Measurements from ENCODE around the gene ZRSR2.
"Not testable (repeated sequence)": the region's sequence is repeated elsewhere in the genome, so short reads cannot be mapped to it uniquely, and the experiment has no call there.

The ZRSR2 gene

DNA sequence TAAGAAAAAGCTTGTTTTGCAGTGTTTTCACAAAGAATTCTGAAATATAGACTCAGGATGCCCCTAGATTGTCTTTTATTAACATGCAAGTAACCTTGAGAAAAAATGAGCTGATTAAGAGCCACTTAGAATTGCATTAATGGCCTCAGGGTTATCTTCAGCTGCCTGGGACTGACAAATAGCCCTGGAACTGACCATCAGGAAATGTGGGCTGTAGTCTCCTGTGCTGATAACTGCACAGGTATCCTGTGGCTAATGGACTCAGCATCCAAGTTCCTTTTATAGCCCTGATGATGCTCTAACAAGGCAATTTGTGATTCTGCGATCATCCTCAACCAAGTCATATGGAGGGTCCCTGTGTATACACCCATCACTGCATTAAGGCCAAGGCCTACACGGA lies 35.2 kb upstream of the ZRSR2 start:
- no peaks in the 10 kb centered on the region for H3K9me3 ChIP-seq (ENCODE audit: control insufficient read depth, insufficient read depth, low read length)
- no peak overlapping the region for H3K27ac ChIP-seq (ENCODE audit: low read length)
- H3K36me3 ChIP-seq (ENCODE audit: control insufficient read depth, insufficient read depth, low read length): no peaks in the 10 kb centered on the region
- no peak for DNase-seq (ENCODE audit: low read depth, low spot score)
- H3K27me3 ChIP-seq (ENCODE audit: control insufficient read depth, insufficient read depth, low read length): no peaks in the 10 kb centered on the region
- H3K4me3 ChIP-seq (ENCODE audit: low read length): no peak overlapping the region
- no CpG with 5 or more reads among the region's 2 CpGs for WGBS (ENCODE audit: insufficient coverage, insufficient read length)
- 0 out of 2 replicates have a peak, but pooled peaks cover 2% of the 10 kb centered on the region for H3K4me1 ChIP-seq (ENCODE audit: control insufficient read depth, insufficient read depth, low read length)

DNA sequence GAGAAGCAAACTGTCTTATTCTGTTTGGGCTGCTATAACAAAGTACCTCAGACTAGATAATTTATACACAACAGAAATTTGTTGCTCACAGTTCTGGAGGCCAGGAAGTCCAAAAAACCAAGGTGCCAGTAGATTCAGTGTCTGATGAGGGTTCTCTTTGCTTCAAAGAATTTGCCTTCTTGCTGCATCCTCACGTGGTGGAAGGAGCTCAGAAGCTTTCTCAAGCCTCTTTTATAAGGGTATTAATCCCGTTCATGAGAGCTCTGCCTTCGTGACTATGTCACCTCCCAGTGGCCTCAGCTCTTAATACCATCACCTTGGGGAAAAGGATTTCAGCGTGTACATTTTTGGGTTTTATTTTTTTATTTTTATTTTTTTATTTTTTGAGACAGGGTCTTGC lies 32.1 kb upstream of the ZRSR2 start:
- Histone ChIP-seq H3K9me3 (ENCODE audit: control insufficient read depth, insufficient read depth, low read length) (no peaks in the 10 kb centered on the region), H3K4me1 (ENCODE audit: control insufficient read depth, insufficient read depth, low read length) (no peaks in the 10 kb centered on the region), H3K27ac (ENCODE audit: low read length) (no peak overlapping the region), H3K27me3 (ENCODE audit: control insufficient read depth, insufficient read depth, low read length) (no peaks in the 10 kb centered on the region), H3K4me3 (ENCODE audit: low read length) (no peak overlapping the region), H3K36me3 (ENCODE audit: control insufficient read depth, insufficient read depth, low read length) (no peaks in the 10 kb centered on the region)
- no peak for DNase-seq (ENCODE audit: low read depth, low spot score)
- no CpG with 5 or more reads among the region's 4 CpGs for WGBS (ENCODE audit: insufficient coverage, insufficient read length)

DNA sequence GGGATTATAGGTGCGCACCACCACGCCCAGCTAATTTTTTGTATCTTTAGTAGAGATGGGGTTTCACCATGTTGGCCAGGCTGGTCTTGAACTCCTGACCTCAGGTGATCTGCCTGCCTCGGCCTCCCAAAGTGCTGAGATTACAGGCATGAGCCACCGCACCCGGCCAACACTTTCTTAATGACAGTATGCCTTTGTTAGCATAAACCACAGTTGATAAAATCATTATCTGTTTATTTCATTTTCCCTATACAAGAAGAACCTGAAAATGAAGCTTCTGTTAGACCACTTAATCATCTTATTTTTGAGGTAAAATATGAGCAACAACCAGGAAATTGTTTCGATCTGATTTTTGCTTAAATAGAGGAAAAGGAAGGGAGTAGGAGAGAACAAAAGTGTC lies 30.4 kb upstream of the ZRSR2 start:
- not testable (repeated sequence) for DNase-seq (ENCODE audit: low read depth, low spot score); H3K27ac ChIP-seq (ENCODE audit: low read length); H3K36me3 ChIP-seq (ENCODE audit: control insufficient read depth, insufficient read depth, low read length); H3K27me3 ChIP-seq (ENCODE audit: control insufficient read depth, insufficient read depth, low read length); H3K4me1 ChIP-seq (ENCODE audit: control insufficient read depth, insufficient read depth, low read length); H3K9me3 ChIP-seq (ENCODE audit: control insufficient read depth, insufficient read depth, low read length); H3K4me3 ChIP-seq (ENCODE audit: low read length)
- WGBS (ENCODE audit: insufficient coverage, insufficient read length): no CpG with 5 or more reads among the region's 6 CpGs

DNA sequence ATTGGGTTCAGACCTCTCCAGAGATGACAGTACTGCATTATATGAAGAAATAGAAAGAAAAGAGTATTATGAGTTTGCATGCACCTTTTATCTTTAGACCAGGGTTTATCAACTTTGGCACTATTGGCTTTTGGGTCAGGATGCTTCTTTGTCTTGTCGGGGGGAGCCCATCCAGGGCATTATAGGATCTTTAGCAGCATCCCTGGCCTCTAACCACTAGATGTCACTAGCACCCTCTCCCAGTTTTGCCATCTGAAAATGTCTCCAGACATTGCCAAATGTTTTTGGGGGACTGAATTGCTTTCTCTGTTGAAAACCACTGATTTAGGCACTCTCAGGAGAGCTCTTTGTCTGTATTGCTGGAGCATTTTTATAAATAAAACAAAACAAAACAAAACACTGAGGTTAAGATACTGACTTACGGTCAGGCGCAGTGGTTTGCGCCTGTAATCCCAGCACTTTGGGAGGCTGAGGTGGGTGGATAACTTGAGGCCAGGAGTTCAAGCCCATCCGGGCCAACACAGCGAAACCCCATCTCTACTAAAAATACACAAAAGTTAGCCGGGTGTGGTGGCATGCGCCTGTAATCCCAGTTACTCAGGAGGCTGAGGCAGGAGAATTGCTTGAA lies 28.6 kb upstream of the ZRSR2 start:
- Histone ChIP-seq H3K4me1 (ENCODE audit: control insufficient read depth, insufficient read depth, low read length) (no peaks in the 10 kb centered on the region), H3K36me3 (ENCODE audit: control insufficient read depth, insufficient read depth, low read length) (no peaks in the 10 kb centered on the region), H3K9me3 (ENCODE audit: control insufficient read depth, insufficient read depth, low read length) (no peaks in the 10 kb centered on the region), H3K4me3 (ENCODE audit: low read length) (no peak overlapping the region), H3K27ac (ENCODE audit: low read length) (no peak overlapping the region), H3K27me3 (ENCODE audit: control insufficient read depth, insufficient read depth, low read length) (no peaks in the 10 kb centered on the region)
- WGBS (ENCODE audit: insufficient coverage, insufficient read length): no CpG with 5 or more reads among the region's 8 CpGs
- DNase-seq (ENCODE audit: low read depth, low spot score): no peak

DNA sequence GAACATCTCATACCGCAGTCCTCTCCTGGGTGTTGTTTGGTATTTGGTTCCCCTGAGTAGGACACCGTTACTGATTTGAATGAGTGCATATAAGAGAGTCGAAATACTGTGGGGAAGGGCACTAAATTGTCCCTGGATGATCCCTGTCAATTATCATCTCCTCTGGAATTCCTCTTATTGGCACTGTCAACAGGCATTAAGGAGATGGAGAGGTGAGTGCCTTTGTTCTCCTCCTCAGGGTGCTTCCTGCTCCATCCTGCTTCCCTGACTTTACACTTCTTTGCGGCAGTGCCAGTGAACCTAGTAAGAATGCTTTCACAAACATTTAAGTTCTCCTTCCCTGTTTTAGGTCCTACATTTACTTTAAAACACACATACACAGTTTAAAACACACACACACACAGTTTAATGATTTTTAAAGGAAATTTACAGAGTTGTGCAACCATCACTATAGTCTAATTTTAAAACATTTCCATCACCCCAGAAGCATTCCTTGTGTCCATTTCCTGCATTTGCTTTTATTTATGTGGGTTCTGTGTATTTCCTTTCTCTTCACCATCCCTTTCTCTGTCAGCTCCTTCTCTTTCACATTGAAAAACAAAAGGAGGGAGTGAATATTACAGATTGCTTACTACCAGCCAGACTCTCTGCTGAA lies 20.9 kb upstream of the ZRSR2 start:
- DNase-seq (ENCODE audit: low read depth, low spot score): no peak
- no CpG with 5 or more reads among the region's 4 CpGs for WGBS (ENCODE audit: insufficient coverage, insufficient read length)
- H3K36me3 ChIP-seq (ENCODE audit: control insufficient read depth, insufficient read depth, low read length): no peaks in the 10 kb centered on the region
- no peak overlapping the region for H3K4me3 ChIP-seq (ENCODE audit: low read length)
- H3K9me3 ChIP-seq (ENCODE audit: control insufficient read depth, insufficient read depth, low read length): no peaks in the 10 kb centered on the region
- H3K27ac ChIP-seq (ENCODE audit: low read length): no peak overlapping the region
- no peaks in the 10 kb centered on the region for H3K4me1 ChIP-seq (ENCODE audit: control insufficient read depth, insufficient read depth, low read length)
- H3K27me3 ChIP-seq (ENCODE audit: control insufficient read depth, insufficient read depth, low read length): no peaks in the 10 kb centered on the region

DNA sequence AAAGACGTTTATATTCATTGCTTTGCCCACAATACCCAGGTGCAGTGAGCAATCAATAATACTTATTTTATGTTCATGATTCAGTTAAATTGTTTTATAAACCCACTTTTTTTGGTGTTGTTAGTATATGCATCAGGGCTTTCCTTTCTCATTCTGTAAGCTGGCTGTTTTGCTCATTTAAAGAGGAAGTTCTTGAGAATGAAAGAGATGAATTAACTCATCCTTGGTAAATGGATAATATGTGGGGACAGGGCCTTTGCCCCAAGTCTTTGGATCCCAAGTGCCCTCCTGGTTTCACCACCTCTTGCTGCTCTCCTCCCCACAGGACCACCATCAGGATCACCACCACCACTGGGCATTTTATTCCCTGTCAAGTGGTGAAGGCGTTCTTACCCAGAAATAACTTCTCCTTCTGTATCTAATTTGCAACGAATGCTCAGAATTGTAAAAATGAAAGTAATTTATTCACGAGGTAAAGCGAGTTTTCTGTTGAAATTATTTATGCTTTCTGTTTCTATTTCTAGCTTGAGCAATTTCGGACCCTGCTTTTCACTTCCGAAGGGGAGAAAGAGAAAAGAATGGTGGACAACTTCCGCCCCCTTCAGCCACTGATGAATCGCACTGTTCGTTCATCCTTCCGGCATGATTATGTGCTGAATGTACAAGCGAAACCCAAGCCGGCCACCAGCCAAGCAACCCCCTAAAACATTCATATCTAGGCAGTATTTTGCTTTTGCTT lies 8.2 kb upstream of the ZRSR2 start:
- Histone ChIP-seq H3K9me3 (ENCODE audit: control insufficient read depth, insufficient read depth, low read length) (no peaks in the 10 kb centered on the region), H3K27ac (ENCODE audit: low read length) (no peak overlapping the region), H3K4me3 (ENCODE audit: low read length) (no peak overlapping the region), H3K4me1 (ENCODE audit: control insufficient read depth, insufficient read depth, low read length) (no peaks in the 10 kb centered on the region), H3K36me3 (ENCODE audit: control insufficient read depth, insufficient read depth, low read length) (no peaks in the 10 kb centered on the region), H3K27me3 (ENCODE audit: control insufficient read depth, insufficient read depth, low read length) (no peaks in the 10 kb centered on the region)
- WGBS (ENCODE audit: insufficient coverage, insufficient read length): no CpG with 5 or more reads among the region's 13 CpGs
- no peak for DNase-seq (ENCODE audit: low read depth, low spot score)

DNA sequence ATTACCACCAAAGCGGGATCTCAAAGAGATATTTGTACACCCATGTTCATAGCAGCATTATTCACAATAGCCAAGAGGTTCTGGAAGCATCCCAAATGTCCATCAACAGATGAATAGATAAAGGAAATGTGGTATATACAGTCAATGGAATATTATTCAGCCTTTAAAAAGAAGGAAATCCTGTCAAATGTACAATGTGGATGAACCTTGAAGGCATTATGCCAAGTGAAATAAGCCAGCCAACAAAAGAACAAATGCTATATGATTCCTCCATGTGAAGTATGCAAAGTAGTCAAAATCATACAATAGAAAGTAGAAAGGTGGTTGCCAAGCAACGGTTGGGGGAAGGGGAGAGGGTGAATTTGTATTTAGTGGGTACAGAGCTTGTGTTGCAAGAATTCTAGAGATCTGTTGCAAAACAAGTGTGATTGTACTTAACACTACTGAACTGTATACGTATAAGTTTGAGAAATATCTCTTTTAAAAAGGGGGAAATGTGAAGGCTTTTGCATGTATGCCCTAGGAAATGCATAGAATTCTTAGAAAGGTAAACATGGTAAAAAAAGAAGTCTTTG lies 5.0 kb upstream of the ZRSR2 start:
- WGBS (ENCODE audit: insufficient coverage, insufficient read length): no CpG with 5 or more reads among the region's 3 CpGs

DNA sequence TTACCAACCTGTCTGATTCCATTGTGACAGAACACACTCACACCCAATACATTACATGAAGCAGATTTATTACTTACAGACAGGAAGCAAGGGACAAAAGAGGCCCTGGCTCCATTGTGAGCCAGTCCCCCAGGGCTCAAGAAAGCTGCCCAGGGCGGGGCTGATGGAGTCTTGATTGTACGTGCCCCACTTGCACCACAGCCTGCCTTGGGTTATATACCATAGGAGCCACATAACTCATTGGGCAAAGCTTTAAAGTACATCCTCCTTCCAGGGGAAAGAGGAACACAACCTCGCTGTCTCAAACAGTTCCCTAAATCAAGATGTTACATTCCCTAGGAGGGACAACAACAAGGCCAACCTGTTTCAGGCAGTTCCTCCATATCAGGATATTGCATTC lies 3.4 kb upstream of the ZRSR2 start:
- no peaks in the 10 kb centered on the region for H3K36me3 ChIP-seq (ENCODE audit: control insufficient read depth, insufficient read depth, low read length)
- no peak overlapping the region for H3K4me3 ChIP-seq (ENCODE audit: low read length)
- no peaks in the 10 kb centered on the region for H3K27me3 ChIP-seq (ENCODE audit: control insufficient read depth, insufficient read depth, low read length)
- no peaks in the 10 kb centered on the region for H3K9me3 ChIP-seq (ENCODE audit: control insufficient read depth, insufficient read depth, low read length)
- no CpG with 5 or more reads among the region's 3 CpGs for WGBS (ENCODE audit: insufficient coverage, insufficient read length)
- H3K27ac ChIP-seq (ENCODE audit: low read length): no peak overlapping the region
- no peak for DNase-seq (ENCODE audit: low read depth, low spot score)
- no peaks in the 10 kb centered on the region for H3K4me1 ChIP-seq (ENCODE audit: control insufficient read depth, insufficient read depth, low read length)

More for the DNA sequence above, 5.0 kb upstream of the ZRSR2 start:
- no peak for DNase-seq (ENCODE audit: low read depth, low spot score)
- Histone ChIP-seq H3K27ac (ENCODE audit: low read length) (no peak overlapping the region), H3K4me3 (ENCODE audit: low read length) (no peak overlapping the region), H3K9me3 (ENCODE audit: control insufficient read depth, insufficient read depth, low read length) (no peaks in the 10 kb centered on the region), H3K36me3 (ENCODE audit: control insufficient read depth, insufficient read depth, low read length) (no peaks in the 10 kb centered on the region), H3K27me3 (ENCODE audit: control insufficient read depth, insufficient read depth, low read length) (no peaks in the 10 kb centered on the region), H3K4me1 (ENCODE audit: control insufficient read depth, insufficient read depth, low read length) (no peaks in the 10 kb centered on the region)

DNA sequence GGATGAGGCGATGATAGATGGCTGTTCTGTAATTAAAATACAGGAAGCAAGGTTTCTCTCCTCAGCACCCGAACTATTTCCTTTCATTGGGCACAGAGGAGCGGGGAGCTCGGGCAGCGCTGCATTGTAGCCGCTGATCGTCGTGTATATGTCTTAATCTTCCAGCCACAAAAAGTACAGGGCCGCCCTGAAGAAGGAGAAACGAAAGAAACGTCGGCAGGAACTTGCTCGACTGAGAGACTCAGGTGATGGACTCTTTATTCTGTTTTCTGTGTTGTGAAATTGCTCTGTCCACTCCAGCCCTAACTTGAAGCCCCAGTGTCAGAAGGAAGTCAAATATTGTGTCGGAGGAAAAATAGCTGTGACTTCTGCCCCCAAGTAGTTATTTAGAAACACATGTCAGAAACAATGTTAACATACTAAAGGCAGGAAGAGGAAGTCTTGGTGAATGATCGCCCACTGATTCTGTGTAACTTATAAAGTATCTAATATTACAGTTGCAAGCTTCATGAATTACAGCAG lies 546 bp downstream of the ZRSR2 start:
- no peak for DNase-seq (ENCODE audit: low read depth, low spot score)
- H3K27ac ChIP-seq (ENCODE audit: low read length): no peak overlapping the region
- no peaks in the 10 kb centered on the region for H3K36me3 ChIP-seq (ENCODE audit: control insufficient read depth, insufficient read depth, low read length)
- no peaks in the 10 kb centered on the region for H3K4me1 ChIP-seq (ENCODE audit: control insufficient read depth, insufficient read depth, low read length)
- WGBS (ENCODE audit: insufficient coverage, insufficient read length): no CpG with 5 or more reads among the region's 15 CpGs
- H3K4me3 ChIP-seq (ENCODE audit: low read length): peak overlapping the region; percentile 96; the same call in 1 of the 2 replicates
- no peaks in the 10 kb centered on the region for H3K9me3 ChIP-seq (ENCODE audit: control insufficient read depth, insufficient read depth, low read length)
- no peaks in the 10 kb centered on the region for H3K27me3 ChIP-seq (ENCODE audit: control insufficient read depth, insufficient read depth, low read length)

DNA sequence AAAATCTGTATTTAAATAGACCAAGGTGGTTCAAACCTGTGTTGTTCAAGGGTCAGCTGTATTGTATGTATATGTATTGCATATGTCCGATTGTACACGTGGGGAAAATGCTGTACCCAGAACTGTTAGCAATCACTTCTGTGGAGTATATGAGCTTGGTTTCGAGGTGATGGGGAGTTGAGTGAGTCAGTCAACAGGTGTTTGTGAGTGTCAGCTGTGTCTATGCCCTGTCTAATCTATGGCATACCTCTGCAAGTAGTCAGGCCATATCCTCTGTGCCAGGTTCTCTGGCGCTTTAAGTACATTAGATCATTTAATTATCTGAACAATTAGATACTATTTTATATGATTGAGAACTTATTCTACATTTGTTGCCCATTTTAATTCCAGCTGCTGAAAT lies 7.4 kb downstream of the ZRSR2 start:
- no CpG with 5 or more reads among the region's 4 CpGs for WGBS (ENCODE audit: insufficient coverage, insufficient read length)
- no peak overlapping the region for H3K27ac ChIP-seq (ENCODE audit: low read length)
- H3K4me3 ChIP-seq (ENCODE audit: low read length): no peak overlapping the region
- no peaks in the 10 kb centered on the region for H3K9me3 ChIP-seq (ENCODE audit: control insufficient read depth, insufficient read depth, low read length)
- no peaks in the 10 kb centered on the region for H3K27me3 ChIP-seq (ENCODE audit: control insufficient read depth, insufficient read depth, low read length)
- DNase-seq (ENCODE audit: low read depth, low spot score): no peak
- H3K4me1 ChIP-seq (ENCODE audit: control insufficient read depth, insufficient read depth, low read length): no peaks in the 10 kb centered on the region
- no peaks in the 10 kb centered on the region for H3K36me3 ChIP-seq (ENCODE audit: control insufficient read depth, insufficient read depth, low read length)

Data from iPS DF 6.9 (cell line).